Right atrium auricular region (tissue), 2 donors: ENCODE results near the gene CDCA4. TPM values are rescaled to one million over a fixed set of nuclear protein-coding genes. Genes with fewer than 3 reads are reported as not detected.

ENCODE experiments used
- DNase-seq: peaks from one replicate; pipeline ENCODE4 v3.0.0-alpha.2; 2019; ENCODE audit warnings: low spot score
- H3K27ac ChIP-seq, 2 donors: fragments of 200-600 bp; sonication (generic); 1 replicate in 1 of 2; 2 replicates in 1 of 2; pipeline ENCODE4 v1.5.1; 2016 to 2019
- H3K27me3 ChIP-seq, 2 donors: fragments of 200-600 bp; sonication (generic); one replicate each; pipeline versions ENCODE4 v1.5.1 to v1.6.0; 2017 to 2019
- H3K36me3 ChIP-seq: fragments of 200-600 bp; sonication (generic); one replicate; pipeline ENCODE4 v1.5.1; 2016
- H3K4me1 ChIP-seq, 2 donors: fragments of 200-600 bp; sonication (generic); one replicate each; pipeline versions ENCODE4 v1.5.1 to v1.6.0; 2017 to 2019
- H3K4me3 ChIP-seq, 2 donors: fragments of 200-600 bp; sonication (generic); 1 replicate in 1 of 2; 2 replicates in 1 of 2; pipeline ENCODE4 v1.5.1; 2017 to 2019; ENCODE audit warnings: mild to moderate bottlenecking in 1 of 2, moderate library complexity in 1 of 2
- H3K9me3 ChIP-seq, 2 donors: fragments of 200-600 bp; sonication (generic); one replicate each; pipeline ENCODE4 v1.5.1; 2019
- total RNA-seq, 2 donors: library from RNA; depleted of rRNA; stranded (reverse); fragments of >200 nt; gene quantifications; one replicate each; pipeline ENCODE4 v1.1.0, GENCODE V29; 2016
- TF ChIP-seq, protein P1 (sequence below), 2 donors: fragments of 200-600 bp; sonication (generic); IDR thresholded peaks; one replicate each; pipeline ENCODE4 v1.5.1; 2019; ENCODE audit warnings: antibody characterized with exemption in 2 of 2

CDCA4 gene
- total RNA-seq, 2 donors from 2014 or later = 3.3 to 5.1 TPM

- peaks cover 5% of the 10 kb centered on the region for H3K36me3 ChIP-seq
- no peak for DNase-seq
- no peak overlapping the region for H3K27ac ChIP-seq
- no peaks in the 10 kb centered on the region for H3K9me3 ChIP-seq
- TF ChIP-seq, protein P1, sequence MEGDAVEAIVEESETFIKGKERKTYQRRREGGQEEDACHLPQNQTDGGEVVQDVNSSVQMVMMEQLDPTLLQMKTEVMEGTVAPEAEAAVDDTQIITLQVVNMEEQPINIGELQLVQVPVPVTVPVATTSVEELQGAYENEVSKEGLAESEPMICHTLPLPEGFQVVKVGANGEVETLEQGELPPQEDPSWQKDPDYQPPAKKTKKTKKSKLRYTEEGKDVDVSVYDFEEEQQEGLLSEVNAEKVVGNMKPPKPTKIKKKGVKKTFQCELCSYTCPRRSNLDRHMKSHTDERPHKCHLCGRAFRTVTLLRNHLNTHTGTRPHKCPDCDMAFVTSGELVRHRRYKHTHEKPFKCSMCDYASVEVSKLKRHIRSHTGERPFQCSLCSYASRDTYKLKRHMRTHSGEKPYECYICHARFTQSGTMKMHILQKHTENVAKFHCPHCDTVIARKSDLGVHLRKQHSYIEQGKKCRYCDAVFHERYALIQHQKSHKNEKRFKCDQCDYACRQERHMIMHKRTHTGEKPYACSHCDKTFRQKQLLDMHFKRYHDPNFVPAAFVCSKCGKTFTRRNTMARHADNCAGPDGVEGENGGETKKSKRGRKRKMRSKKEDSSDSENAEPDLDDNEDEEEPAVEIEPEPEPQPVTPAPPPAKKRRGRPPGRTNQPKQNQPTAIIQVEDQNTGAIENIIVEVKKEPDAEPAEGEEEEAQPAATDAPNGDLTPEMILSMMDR (IDR thresholded peaks at IDR 0.05) = no peak
- H3K4me1 ChIP-seq = peaks cover 0 to 12% of the 10 kb centered on the region in 2 donors
- H3K4me3 ChIP-seq = no peak overlapping the region
- H3K27me3 ChIP-seq = no peaks in the 10 kb centered on the region
Observed at GRCh38 chr14:105010891-105011291, 10.0 kb downstream of the CDCA4 start.

- Histone ChIP-seq H3K27me3 (no peaks in the 10 kb centered on the region), H3K4me1 (peaks cover 0 to 12% of the 10 kb centered on the region in 2 donors), H3K36me3 (peaks cover 5% of the 10 kb centered on the region), H3K27ac (no peak overlapping the region), H3K9me3 (no peaks in the 10 kb centered on the region), H3K4me3 (no peak overlapping the region)
- TF ChIP-seq, protein P1 (IDR thresholded peaks at IDR 0.05) = no peak
- DNase-seq = no peak
Observed at GRCh38 chr14:105010106-105010505, 10.8 kb downstream of the CDCA4 start.

DNA sequence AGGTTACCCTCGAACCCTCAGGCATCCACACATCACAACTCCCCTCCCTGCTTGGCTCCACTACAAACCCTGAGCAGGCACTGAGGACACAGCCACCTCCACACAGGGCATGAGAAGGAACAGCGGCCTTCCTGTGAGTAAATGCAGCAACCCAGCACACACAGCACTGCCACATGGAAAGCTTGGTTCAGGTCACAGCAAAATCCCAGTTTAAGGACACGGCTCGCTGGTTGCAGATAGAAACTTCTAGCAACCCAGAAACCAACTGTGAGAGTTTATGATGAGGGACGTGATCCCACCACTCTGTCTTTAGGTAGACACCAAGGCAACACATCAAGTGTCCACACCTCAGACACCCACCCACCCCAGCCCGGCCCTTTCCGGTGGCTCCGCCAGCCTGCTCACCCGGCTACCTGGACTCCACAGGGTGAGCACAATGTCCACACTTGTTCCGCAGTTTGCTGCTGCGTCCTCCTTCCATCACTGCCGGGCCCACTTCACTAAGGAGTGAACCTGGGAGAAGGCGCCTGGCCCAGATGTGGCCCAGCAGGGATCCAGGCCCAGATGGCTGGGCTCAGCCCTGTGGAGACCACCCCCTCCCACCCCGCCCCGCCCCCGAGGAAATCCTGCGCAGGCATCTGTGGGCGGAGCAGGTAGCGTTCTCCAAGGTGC, 13.2 kb downstream of the CDCA4 start:
- no peak for DNase-seq
- TF ChIP-seq, protein P1 (IDR thresholded peaks at IDR 0.05) = no peak
- Histone ChIP-seq H3K36me3 (peaks cover 5% of the 10 kb centered on the region), H3K27ac (no peak overlapping the region), H3K4me3 (no peak overlapping the region), H3K27me3 (no peaks in the 10 kb centered on the region), H3K9me3 (no peaks in the 10 kb centered on the region), H3K4me1 (peaks cover 0 to 6% of the 10 kb centered on the region in 2 donors)

DNA sequence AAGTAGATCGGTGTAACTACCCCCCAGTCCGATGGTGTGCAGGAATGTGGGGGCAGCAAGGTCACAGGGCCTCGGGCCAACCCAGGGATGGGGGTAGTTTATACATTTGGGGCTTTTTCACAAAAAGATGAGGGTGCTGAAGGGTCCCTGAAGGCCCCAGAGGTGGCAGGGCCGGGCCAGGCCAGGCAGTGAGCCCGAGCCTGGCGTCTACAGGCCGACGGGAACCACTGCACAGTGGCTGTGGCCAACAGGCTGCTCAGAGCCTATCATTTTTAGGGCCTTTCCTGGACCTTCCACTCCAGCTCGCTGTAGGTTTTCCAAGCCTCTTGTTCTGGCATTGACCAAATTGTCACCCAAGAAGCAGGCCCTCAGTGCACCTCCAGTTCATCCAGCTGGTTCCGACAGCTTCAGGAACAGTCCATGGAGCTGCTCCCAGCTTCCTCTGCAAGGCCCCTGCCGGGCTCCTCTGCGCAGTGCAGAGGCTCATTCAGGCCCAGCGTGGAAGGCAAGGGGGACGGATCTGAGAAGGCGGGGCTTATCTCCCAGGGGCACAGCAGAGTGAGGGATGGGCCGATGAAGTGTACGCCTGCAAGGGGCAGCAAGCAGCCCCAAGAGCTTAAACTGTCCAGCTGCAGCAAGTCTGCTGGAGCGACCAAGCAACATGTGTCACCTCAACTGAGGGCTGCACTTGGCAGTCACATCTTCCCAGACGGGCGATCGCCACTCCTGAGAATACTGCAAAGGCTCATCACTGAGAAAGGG, 13.9 kb downstream of the CDCA4 start:
- TF ChIP-seq, protein P1 (IDR thresholded peaks at IDR 0.05) = no peak
- H3K9me3 ChIP-seq = no peaks in the 10 kb centered on the region
- no peak overlapping the region for H3K27ac ChIP-seq
- DNase-seq = no peak
- peaks cover 5% of the 10 kb centered on the region for H3K36me3 ChIP-seq
- no peaks in the 10 kb centered on the region for H3K4me1 ChIP-seq
- no peak overlapping the region for H3K4me3 ChIP-seq
- H3K27me3 ChIP-seq = no peaks in the 10 kb centered on the region

- H3K4me1 ChIP-seq = no peaks in the 10 kb centered on the region
- H3K27ac ChIP-seq = no peak overlapping the region
- DNase-seq = no peak
- TF ChIP-seq, protein P1 (IDR thresholded peaks at IDR 0.05) = no peak
- no peak overlapping the region for H3K4me3 ChIP-seq
- no peaks in the 10 kb centered on the region for H3K27me3 ChIP-seq
- H3K9me3 ChIP-seq = no peaks in the 10 kb centered on the region
- H3K36me3 ChIP-seq = peaks cover 5% of the 10 kb centered on the region
Observed at GRCh38 chr14:105005929-105006830, 14.7 kb downstream of the CDCA4 start.
